GM12801 (cell line): ENCODE results near the gene ARSI.

Experiments
- TF ChIP-seq, protein P1 (sequence below): IDR thresholded peaks from one replicate; pipeline ENCODE4 v1.5.1; 2011; ENCODE audit warnings: control low read depth; ENCODE audit not compliant: insufficient read length; ENCODE audit errors: extremely low read depth

The ARSI gene

DNA sequence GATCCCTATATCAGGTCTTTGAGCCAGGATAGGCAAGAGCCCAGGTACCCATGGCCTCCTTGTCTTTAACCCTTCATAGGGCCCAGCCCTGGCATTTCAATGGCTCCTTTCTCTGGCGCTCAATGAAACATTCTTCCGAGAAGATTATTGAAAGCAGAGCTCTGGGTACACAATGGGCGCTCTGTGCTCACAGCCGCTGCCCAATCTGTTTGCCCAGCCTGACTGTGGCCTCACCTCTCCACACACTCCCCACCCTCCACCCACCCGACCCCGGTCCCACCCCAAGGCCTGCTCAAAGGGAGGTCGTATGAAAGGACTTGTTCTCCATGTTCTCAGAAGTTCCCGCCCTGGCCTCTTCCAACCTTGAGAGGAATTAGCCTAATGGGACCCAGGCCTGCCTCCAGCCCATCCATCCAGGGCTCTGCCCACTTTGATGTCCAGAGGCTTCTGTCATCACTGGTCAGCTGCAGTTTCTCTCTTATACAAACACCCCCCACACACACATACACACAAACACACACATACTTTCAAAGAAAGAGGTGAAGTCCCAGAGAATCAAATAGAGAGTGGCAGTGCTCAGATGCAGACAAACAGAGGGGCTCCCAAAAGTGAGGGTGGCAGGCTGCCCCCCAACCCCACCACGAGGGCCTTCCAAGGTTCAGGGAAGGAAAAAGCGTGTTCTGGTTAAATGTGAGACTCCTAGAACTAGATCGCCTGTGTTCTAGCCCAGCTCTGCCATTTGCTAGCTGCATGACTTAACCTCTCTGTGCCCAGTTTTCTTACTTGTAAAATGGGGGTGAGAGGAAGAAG lies 5.1 kb upstream of the ARSI start:
- TF ChIP-seq, protein P1, sequence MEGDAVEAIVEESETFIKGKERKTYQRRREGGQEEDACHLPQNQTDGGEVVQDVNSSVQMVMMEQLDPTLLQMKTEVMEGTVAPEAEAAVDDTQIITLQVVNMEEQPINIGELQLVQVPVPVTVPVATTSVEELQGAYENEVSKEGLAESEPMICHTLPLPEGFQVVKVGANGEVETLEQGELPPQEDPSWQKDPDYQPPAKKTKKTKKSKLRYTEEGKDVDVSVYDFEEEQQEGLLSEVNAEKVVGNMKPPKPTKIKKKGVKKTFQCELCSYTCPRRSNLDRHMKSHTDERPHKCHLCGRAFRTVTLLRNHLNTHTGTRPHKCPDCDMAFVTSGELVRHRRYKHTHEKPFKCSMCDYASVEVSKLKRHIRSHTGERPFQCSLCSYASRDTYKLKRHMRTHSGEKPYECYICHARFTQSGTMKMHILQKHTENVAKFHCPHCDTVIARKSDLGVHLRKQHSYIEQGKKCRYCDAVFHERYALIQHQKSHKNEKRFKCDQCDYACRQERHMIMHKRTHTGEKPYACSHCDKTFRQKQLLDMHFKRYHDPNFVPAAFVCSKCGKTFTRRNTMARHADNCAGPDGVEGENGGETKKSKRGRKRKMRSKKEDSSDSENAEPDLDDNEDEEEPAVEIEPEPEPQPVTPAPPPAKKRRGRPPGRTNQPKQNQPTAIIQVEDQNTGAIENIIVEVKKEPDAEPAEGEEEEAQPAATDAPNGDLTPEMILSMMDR = no peak

DNA sequence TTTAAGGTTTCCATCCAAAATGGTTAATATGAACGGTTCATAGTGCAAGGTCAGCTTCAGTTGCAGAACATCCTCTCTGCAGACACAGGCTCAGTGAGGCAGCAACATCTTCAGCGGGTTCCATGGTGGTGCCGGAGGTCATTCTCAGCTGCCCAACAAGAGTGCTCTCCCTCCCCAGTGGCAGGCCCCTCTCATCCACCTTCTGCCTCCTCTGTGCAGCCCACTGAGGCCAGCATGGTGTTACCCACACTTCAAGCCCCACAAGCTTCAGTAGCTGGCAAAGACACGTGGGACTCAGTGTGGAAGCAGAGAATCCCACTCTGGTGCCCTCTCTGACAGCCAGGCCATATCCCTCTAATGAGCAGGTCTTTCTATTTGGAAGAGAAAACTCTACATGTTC lies 4.1 kb upstream of the ARSI start:
- TF ChIP-seq, protein P1 = no peak

DNA sequence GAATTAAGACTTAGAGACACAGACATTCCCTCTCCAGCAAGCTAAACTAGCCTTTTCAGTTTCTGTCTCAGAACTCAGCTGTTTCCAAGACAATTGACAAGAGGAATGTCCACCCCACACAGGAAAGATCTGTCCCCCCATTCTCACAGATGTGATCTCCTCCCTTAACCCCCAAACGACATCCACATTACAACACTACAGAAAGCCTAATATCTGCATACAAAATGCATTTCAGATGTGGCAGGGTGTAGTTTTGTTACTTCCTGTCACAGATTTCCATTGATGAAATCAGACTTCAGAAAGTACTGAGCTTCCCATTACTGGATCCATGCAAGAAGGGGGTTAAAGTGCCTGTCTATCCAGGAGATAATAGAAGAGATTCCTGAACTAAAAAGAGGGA lies 2.9 kb upstream of the ARSI start:
- TF ChIP-seq, protein P1 = no peak

DNA sequence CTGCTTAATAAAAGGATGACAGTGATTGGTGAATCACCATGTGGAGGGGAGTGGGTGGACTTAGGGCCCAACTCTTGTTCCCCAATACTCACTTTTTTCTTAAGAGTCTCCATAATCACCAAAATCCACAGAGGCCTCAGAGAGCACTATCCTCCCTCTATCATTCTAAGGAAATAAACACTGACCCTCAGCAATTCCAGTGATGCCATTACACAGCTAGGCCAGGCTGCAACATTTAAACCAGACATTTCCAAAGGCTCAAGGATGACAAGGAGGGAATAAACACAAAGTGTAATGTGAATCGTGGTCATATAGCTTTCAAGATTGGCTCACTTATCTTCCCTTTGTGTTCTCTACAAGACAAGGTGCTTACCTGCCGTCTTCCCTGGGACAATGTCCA lies 2.4 kb upstream of the ARSI start:
- TF ChIP-seq, protein P1 = no peak

DNA sequence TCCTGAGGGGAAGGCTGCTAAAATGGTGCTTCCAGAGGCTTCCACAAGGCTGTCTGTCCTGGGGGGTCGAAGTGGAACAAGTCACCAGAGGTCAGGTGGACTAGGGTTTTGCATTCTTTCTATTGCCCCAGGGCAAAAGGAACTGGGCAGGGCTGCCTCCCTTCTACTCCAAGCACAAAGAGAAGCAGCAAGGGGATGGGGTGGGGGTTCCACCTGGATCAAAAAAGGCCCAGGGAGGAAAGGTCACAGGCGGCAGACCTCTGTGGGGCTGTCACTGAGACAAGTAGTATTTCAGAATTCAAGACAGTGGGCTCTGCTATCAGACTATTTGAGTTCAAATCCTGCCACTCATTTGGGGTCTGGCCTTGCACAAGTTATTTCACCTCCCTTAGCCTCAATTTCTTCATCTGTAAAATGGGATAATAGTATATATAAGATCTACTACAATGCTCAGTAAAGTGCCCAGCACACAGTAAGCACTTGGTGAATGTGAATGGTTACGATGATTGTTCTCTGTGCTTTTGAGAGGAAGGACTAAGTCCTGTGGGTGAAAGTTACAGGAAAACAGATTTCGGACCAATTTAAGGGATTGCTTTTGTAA lies 1.9 kb upstream of the ARSI start:
- TF ChIP-seq, protein P1 = no peak

DNA sequence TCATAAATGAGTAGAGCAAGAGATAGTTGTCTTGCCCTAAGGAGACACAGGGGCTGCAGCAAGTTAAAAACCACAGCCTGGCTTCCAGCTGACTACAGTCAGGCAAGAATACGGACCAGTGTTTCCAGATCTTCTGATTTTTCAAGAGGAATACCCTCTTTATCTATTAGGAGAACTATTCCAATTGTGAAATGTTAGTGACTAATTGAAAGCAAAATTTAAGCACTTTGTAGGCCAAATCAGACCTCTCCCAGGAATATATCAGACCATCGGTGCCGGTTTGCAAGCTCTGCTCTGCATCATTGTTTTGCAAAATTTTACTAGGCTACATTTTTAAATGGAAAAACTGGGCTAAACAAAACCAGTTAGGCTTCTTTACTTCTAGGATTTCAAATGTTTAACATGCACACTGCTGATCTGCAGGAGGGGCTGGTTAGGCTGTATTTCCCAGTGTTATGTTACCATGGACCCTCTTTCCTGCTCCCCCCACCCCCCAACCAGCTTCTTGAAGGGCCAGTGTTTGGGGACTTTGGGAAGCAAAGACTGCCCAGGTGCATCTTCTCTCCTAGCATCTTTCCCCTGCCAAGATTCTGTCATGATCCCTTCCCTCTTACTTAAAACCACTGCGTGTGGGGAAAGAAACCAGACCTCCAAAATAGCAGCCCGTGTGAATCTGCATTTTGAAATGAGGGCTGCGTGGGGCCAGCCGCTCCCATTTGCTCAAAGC lies 1.1 kb upstream of the ARSI start:
- TF ChIP-seq, protein P1 = no peak

DNA sequence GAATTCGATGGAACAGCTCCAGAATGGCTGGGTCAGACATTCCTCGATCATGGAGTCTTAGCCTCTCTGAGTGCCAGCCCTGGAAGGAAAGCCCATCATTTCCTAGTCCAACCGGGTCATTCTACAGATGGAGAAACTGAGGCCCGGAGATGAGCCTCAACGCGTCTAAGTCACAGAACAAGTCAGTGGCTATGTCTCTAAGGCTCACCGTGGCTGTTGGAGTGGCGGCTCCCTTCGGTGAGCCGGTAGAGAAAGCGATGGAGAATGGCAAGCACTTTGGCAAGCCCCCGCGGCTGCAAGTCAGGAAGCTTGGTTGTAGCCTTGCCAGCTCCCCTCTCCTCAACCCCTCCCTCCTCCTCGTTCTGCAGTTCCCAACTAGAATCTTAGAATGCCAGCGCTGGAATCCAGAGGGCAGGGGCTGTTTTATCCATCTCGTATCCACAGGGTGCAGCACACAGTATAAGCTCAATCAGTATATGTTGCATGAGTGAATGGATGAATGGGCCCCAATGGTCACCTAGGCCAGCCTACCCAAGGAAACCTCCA lies 438 bp upstream of the ARSI start:
- TF ChIP-seq, protein P1 = no peak
